AG10803 (cell line): ENCODE measurements around the gene TNFRSF19.

ENCODE experiments used
- DNase-seq: peaks from one replicate; pipeline ENCODE4 v3.0.0; 2010; ENCODE audit warnings: low read depth
- H3K4me3 ChIP-seq: 2 replicates; pipeline ENCODE4 v1.5.1; 2011; ENCODE audit warnings: mild to moderate bottlenecking, low read length, control low read depth
- TF ChIP-seq, protein P1 (sequence below): conservative IDR thresholded peaks from 2 replicates; pipeline ENCODE4 v1.5.1; 2011; ENCODE audit warnings: mild to moderate bottlenecking, low read length, control low read depth, inconsistent platforms

TNFRSF19 gene

DNA sequence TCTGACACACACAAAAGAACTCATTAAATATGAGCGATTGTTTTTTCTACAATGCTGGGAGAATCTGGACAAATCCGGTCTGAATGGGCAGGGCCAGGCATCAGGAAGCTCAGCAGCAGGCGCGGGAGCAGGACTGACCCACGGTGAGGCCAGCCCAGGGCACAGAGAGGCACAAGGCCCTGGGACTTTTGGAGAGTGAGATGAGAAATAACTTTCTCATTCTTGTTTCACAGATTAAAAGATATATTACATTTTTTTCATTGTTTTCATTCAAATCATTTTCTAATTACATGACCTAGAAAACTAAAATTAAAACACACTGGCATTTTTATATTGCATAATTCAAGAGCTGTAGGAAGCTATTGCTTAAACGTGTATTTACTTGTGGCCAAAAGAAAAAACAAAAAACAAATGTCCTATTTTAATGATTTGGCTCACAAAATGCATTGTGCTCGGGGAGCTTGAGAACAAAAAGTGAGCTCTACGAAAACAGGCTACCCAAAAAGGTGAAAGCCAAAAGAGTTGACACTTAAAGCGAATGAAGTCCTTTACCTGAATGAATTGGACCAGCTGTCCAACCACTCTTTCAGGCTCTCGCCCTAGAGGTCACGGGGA is 133.1 kb downstream of the TNFRSF19 start:
- peak; percentile 87 for DNase-seq
- TF ChIP-seq, protein P1, sequence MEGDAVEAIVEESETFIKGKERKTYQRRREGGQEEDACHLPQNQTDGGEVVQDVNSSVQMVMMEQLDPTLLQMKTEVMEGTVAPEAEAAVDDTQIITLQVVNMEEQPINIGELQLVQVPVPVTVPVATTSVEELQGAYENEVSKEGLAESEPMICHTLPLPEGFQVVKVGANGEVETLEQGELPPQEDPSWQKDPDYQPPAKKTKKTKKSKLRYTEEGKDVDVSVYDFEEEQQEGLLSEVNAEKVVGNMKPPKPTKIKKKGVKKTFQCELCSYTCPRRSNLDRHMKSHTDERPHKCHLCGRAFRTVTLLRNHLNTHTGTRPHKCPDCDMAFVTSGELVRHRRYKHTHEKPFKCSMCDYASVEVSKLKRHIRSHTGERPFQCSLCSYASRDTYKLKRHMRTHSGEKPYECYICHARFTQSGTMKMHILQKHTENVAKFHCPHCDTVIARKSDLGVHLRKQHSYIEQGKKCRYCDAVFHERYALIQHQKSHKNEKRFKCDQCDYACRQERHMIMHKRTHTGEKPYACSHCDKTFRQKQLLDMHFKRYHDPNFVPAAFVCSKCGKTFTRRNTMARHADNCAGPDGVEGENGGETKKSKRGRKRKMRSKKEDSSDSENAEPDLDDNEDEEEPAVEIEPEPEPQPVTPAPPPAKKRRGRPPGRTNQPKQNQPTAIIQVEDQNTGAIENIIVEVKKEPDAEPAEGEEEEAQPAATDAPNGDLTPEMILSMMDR = no peak
- no peak overlapping the region for H3K4me3 ChIP-seq

GRCh38 chr13:23705583-23705982 is 135.4 kb downstream of the TNFRSF19 start:
- TF ChIP-seq, protein P1 = no peak
- no peak overlapping the region for H3K4me3 ChIP-seq
- DNase-seq = peak; percentile 43

GRCh38 chr13:23707674-23708073 is 137.5 kb downstream of the TNFRSF19 start:
- no peak overlapping the region for H3K4me3 ChIP-seq
- TF ChIP-seq, protein P1 = peak; percentile 58
- DNase-seq = peak; percentile 53

DNA sequence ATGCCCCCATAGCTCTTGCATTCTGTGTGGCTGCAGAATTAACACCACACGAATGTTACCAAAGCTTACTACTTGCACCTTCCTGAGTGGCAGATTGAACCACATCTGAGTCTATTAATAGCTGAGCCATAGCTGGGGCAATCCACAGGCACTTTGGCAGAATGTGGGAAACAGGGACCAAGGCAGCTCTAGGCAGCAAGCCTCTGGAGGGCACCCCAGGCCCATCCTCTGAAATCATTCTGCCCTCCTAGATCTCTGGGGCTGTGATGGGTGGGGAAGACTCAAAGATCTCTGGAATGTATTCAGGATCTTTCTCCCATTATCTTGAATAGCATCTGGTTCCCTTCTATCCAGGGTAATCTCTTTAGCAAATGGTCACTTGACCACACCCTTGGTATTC is 139.3 kb downstream of the TNFRSF19 start:
- no peak overlapping the region for H3K4me3 ChIP-seq
- DNase-seq = peak; percentile 25
- TF ChIP-seq, protein P1 = peak; percentile 22

DNA sequence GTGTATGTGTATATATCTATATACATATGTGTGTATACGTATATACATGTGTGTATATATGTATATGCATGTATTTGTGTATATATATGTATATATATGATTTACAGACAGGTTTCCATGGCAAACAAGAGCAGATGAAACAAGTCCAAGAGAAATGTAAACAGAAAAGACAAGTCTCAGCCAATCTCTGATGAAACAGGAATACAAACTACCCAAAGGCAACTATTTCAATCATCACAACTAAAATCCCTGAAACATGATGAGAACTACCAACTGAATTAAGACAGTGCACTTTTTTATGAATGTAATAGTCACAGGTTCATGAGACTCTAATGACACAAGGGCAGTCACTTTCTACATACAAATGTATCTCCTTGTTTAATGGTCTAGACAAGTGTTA is 140.2 kb downstream of the TNFRSF19 start:
- H3K4me3 ChIP-seq = no peak overlapping the region
- DNase-seq = no peak
- TF ChIP-seq, protein P1 = no peak

DNA sequence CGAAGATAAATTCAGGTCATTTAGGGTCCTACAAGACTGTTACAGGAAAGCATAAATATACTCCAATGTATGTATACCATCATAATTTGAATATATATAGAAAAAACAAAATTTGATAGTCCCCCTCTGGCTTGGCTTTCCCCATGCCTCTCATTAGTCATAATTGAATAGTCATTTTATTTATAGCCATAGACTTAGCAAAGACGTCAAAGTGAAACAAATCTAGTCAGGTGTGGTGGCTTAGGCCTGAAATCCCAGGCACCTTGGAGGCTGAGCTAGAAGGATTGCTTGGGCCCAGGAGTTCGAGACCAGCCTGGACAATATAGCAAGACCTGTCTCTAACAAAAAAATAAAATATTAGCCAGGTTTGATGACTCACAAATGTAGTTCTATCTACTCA is 141.1 kb downstream of the TNFRSF19 start:
- TF ChIP-seq, protein P1 = no peak
- H3K4me3 ChIP-seq = no peak overlapping the region
- no peak for DNase-seq

DNA sequence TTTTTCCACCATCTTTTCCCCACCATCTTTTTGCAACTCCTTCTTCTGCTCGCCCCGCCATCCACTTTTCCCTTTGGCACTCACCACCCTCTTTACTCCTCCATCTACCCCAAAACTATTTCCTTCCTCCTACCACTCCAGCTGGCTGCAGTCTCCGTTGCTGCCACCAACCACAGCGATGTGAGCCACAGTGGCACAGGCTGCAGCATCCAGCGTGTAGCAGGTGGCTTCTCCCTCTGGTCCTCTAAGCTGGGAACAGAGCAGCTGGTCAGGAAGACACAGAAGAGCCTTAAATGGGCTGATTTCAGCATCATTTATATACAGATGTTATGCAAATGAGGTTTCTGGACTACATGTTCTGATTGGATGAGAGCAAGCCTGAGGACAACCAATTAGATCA is 144.5 kb downstream of the TNFRSF19 start:
- H3K4me3 ChIP-seq = no peak overlapping the region
- TF ChIP-seq, protein P1 = no peak
- no peak for DNase-seq
